NCI-H774 (cell line): ENCODE results near the gene KRT33A.

Source experiments
- DNase-seq: peaks from one replicate; lab custom pipeline; 2025; lab: John Stamatoyannopoulos, UW

The KRT33A gene

DNA sequence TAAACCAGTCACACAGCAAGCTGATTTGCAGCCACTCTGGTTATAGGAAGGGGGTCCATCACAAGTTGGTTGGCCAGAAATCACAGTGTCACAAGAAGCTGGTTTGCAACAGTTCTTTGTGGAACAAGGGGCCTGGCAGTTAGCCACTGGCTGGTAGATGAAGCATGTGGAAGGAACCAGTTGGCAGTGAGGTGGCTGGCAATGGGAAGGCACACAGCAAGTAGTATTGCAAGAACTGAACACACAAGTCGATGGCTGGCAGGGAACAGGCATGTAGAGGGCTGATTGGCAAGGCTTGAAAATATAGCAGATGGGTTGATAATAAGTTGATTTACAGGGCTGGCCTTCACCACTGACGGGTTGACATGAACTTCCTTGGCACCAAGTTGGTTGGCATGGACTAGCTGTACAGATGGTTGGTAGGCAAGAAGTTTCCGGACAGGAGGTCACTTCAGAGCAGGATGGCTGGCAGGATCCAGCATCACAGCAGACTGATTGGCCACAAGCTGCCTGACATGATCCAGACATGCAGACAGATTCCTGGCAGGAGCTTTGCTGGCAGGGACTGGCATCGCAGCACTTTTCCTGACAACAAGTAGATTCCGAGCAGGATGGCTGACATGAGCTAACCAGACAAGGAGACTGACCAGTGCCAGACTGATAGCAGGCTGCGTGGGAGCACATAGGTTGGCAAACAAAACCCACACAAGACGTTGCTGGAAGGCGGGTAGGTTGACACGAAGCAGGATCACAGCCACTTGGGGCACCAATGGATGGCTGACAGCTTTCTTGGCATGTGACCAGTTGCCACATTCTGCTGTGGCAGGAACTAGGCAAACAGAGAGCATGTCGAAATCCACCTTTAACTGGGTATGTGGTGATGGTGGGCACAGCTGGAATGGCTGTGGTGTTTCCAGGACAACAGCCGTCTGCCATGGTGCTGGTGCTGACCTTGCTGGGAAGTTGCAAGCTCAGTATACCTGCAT, 48.4 kb downstream of the KRT33A start, which contains the start of gene KRTAP29-1:
KRTAP29-1 (minus strand) TSS at position 936 of the 986 bp plus-strand sequence; CDS start at position 936, 0 bp downstream.
- no peak for DNase-seq

DNA sequence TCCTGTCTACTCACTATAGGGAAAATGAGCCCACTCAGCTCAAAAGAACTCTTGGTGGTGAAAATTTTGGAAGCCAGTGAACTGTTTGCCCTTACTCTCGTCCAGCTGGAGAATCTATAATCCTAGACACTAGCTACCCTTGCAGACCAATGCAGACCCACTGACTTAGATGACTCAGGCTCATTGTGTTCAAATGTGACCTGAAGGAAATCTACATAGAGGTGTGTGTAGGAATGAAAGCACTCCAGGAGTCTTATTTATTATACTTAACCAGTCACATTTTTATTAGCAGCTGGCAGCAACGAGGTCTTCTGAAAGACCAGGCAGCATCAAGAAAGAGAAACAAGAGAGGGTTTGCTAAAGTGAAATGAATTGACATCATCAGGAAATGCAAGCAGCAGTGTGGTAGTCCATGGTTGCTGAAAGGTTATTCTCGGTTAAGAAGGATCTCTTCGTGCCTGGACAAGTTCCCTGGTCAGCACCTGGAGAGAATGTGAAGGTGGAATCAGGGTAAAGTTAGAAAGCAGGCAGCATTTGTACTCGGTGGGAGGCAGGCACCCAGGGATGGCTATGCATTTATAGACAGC, 49.3 kb downstream of the KRT33A start:
- DNase-seq = no peak

DNA sequence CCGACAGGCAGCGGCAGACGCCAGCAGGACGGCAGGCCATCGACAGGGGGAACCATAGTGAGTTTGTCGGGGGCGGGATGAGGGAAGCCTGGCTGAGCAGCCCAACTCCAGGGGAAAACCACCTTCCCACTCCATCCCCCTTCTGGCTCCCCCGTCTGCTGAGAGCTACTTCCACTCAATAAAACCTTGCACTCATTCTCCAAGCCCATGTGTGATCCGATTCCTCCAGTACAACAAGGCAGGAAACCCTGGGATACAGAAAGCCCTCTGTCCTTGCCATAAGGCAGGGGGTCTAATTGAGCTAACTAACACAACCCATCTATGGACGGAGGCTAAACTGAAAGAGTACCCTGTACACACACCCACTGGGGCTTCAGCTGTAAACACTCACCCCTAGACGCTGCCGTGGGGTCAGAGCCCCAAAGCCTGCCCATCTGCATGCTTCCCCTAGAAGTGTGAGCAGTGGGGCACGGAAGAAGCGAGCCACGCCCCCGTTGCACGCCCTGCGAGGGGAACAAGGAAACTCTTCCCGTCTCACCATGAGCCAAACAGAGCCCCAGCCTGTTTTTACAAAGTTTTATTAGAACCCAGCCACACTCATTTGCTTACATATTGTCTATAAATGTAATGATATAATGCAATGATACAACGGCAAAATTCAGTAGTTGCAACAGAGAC, 52.0 kb downstream of the KRT33A start:
- no peak for DNase-seq

DNA sequence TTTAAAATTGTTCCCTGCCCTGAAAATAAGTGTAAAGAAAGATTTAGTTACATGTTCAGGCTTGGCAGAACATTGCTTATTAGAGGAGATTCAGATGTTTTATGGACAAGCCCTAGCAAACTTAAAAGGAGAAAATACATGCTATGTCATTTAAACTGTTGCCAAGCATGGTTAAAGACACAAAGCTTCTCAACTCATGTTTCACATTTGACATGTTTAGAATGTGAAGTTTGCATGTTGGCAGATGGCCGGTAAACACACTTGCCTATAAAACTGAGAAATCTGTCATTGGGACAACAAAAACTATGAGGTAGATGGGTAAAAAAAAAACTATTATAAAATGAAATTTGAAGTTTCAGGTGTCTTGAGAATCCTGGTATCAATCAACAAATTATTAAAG, 53.8 kb downstream of the KRT33A start:
- no peak for DNase-seq
